Measurements from ENCODE around the gene GSTM2.

Gene GSTM2

GRCh38 chr1:109718495-109718894 lies 50.6 kb downstream of the GSTM2 start:
- no peak overlapping the region for H3K4me3 ChIP-seq (ENCODE audit: low read depth, low read length)
- no peak overlapping the region for H3K27ac ChIP-seq
- no peak overlapping the region for H2AFZ ChIP-seq
- no peaks in the 10 kb centered on the region for H3K9me3 ChIP-seq (ENCODE audit: control insufficient read depth, low read length)
- H3K4me2 ChIP-seq (ENCODE audit: low read length), result no peak overlapping the region
- peak; percentile 10 for TF ChIP-seq CTCF (IDR thresholded peaks at IDR 0.05)
- no peaks in the 10 kb centered on the region for H3K27me3 ChIP-seq (ENCODE audit: control insufficient read depth, insufficient read depth, low read length)
- H3K9ac ChIP-seq, result no peak overlapping the region
- no peaks in the 10 kb centered on the region for H3K36me3 ChIP-seq (ENCODE audit: control insufficient read depth, insufficient read depth, low read length)
- H3K4me1 ChIP-seq, result no peaks in the 10 kb centered on the region
- H3K79me2 ChIP-seq, result no peaks in the 10 kb centered on the region

GRCh38 chr1:109719337-109719837 lies 51.5 kb downstream of the GSTM2 start:
- Histone ChIP-seq H2AFZ (no peak overlapping the region), H3K9ac (no peak overlapping the region), H3K27ac (no peak overlapping the region), H3K36me3 (ENCODE audit: control insufficient read depth, insufficient read depth, low read length) (no peaks in the 10 kb centered on the region), H3K4me3 (ENCODE audit: low read depth, low read length) (no peak overlapping the region), H3K27me3 (ENCODE audit: control insufficient read depth, insufficient read depth, low read length) (no peaks in the 10 kb centered on the region), H3K4me1 (no peaks in the 10 kb centered on the region), H3K9me3 (ENCODE audit: control insufficient read depth, low read length) (no peaks in the 10 kb centered on the region), H3K4me2 (ENCODE audit: low read length) (no peak overlapping the region), H3K79me2 (no peaks in the 10 kb centered on the region)
- TF ChIP-seq CTCF (IDR thresholded peaks at IDR 0.05), result no peak

- Histone ChIP-seq H3K4me2 (ENCODE audit: low read length) (no peak overlapping the region), H3K9me3 (ENCODE audit: control insufficient read depth, low read length) (no peaks in the 10 kb centered on the region), H3K79me2 (no peaks in the 10 kb centered on the region), H3K4me1 (no peaks in the 10 kb centered on the region), H3K27ac (no peak overlapping the region), H3K27me3 (ENCODE audit: control insufficient read depth, insufficient read depth, low read length) (no peaks in the 10 kb centered on the region), H3K36me3 (ENCODE audit: control insufficient read depth, insufficient read depth, low read length) (no peaks in the 10 kb centered on the region), H2AFZ (no peak overlapping the region), H3K9ac (no peak overlapping the region), H3K4me3 (ENCODE audit: low read depth, low read length) (no peak overlapping the region)
- TF ChIP-seq CTCF (IDR thresholded peaks at IDR 0.05), result no peak
Measured at GRCh38 chr1:109721042-109721441, 53.2 kb downstream of the GSTM2 start.

- no peaks in the 10 kb centered on the region for H3K4me1 ChIP-seq
- H3K36me3 ChIP-seq (ENCODE audit: control insufficient read depth, insufficient read depth, low read length), result no peaks in the 10 kb centered on the region
- H3K27ac ChIP-seq, result no peak overlapping the region
- TF ChIP-seq CTCF (IDR thresholded peaks at IDR 0.05), result no peak
- H2AFZ ChIP-seq, result no peak overlapping the region
- H3K4me2 ChIP-seq (ENCODE audit: low read length), result no peak overlapping the region
- H3K9me3 ChIP-seq (ENCODE audit: control insufficient read depth, low read length), result no peaks in the 10 kb centered on the region
- H3K4me3 ChIP-seq (ENCODE audit: low read depth, low read length), result no peak overlapping the region
- H3K27me3 ChIP-seq (ENCODE audit: control insufficient read depth, insufficient read depth, low read length), result no peaks in the 10 kb centered on the region
- no peak overlapping the region for H3K9ac ChIP-seq
- H3K79me2 ChIP-seq, result no peaks in the 10 kb centered on the region
Measured at GRCh38 chr1:109721971-109722370, 54.1 kb downstream of the GSTM2 start.

GRCh38 chr1:109722908-109723691 lies 55.2 kb downstream of the GSTM2 start:
- Histone ChIP-seq H3K9me3 (ENCODE audit: control insufficient read depth, low read length) (no peaks in the 10 kb centered on the region), H3K4me1 (no peaks in the 10 kb centered on the region), H3K4me3 (ENCODE audit: low read depth, low read length) (no peak overlapping the region), H3K4me2 (ENCODE audit: low read length) (no peak overlapping the region), H3K36me3 (ENCODE audit: control insufficient read depth, insufficient read depth, low read length) (no peaks in the 10 kb centered on the region), H3K27me3 (ENCODE audit: control insufficient read depth, insufficient read depth, low read length) (no peaks in the 10 kb centered on the region), H3K79me2 (no peaks in the 10 kb centered on the region), H2AFZ (no peak overlapping the region), H3K27ac (no peak overlapping the region), H3K9ac (no peak overlapping the region)
- TF ChIP-seq CTCF (IDR thresholded peaks at IDR 0.05), result no peak

All from parathyroid adenoma (tissue), 2 donors.